ENCODE results near the gene NAV2.

NAV2 gene

DNA sequence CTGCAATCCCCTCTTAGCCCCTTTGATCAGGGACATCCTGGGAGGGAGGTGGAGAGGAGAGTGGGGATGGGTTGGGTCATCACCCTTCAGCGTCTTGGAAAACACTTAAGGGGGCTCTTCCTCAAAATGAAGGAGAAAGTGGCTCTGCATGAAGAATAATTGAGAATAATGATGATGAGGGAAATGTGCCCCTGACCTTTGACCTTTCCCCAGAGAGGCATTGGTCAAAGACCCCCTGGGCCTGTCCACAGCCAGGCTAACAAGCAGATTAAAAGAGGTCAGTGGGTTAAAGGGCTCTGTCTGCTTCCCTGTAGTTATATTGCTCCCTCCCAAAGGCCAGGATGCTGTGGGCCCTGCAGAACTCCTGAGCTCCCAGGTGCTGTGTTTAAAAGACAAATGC is 68.7 kb downstream of the NAV2 start:
- no peak for DNase-seq

DNA sequence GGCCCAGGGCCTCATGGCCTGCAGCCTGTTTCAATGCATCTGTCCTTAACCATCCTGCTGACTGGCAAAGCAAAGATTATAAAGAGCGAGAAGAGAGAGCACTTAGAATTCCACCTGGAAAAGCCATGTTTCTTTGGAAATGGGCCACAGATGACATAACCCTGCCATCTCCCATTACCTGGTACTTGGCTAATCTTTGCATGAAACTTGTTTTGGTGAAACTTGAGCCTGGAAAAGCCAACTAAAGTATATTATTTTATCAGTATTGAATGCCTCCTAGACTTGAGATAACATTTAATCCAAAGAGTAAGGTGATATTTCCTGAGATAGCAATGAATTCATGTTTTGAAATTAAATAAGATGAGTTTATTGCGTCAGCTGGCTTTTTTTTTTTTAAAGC is 72.6 kb downstream of the NAV2 start:
- DNase-seq = no peak

DNA sequence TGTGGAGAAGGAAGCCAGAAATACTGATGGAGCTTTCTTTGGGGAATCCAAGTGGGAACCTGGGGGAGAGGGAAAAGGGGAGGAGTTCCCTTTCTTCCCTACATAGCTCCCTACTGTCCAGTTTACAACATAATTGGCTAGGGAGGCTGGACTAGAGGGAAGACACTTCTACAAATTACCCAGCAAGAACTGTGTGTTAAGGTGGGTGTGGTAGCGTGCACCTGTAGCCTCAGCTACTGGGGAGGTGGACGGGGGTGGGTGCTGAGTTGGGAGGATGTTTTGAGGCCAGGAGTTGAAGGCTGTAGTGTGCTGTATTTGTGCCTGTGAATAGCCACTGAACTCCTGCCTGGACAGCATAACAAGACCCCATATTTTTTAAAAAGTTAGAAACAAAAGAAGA is 74.0 kb downstream of the NAV2 start:
- no peak for DNase-seq

DNA sequence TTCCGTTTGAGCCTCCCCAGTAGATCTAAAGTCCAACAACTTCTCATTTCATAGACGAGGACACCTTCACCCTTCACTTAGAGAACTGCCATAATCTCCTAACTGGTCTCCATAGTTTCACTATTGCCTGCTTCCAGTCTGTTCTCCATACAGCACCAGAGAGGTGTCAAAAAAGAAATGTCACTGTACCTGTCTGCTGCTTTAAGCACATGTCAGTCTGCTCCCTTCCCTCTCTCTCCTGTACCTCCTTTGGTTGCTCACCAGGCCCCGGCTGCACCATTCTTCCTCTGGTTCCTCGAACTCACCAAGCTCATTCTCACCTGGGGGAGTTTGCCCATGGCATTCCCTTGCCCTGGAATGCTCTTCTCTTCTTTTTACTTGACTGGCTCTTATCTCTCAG is 75.8 kb downstream of the NAV2 start:
- no peak for DNase-seq

DNA sequence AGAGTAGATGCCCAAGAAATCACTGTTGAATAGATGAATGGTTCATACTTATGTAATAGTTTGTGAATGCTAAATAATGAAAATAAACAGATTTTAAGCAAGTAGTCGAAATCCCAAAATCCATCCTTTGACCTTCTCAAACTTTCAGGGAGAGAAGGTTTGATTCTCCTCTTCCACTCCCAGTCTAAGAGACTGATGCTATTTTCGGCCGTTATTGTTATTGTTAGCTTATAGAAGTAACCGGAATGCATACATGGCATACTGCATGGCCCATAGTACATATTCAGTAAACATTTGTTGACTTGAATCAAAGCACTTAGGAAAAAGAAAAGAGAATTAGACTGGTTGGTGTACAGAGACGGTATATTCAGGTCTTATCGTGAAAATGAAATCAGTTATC is 76.6 kb downstream of the NAV2 start:
- DNase-seq = no peak

DNA sequence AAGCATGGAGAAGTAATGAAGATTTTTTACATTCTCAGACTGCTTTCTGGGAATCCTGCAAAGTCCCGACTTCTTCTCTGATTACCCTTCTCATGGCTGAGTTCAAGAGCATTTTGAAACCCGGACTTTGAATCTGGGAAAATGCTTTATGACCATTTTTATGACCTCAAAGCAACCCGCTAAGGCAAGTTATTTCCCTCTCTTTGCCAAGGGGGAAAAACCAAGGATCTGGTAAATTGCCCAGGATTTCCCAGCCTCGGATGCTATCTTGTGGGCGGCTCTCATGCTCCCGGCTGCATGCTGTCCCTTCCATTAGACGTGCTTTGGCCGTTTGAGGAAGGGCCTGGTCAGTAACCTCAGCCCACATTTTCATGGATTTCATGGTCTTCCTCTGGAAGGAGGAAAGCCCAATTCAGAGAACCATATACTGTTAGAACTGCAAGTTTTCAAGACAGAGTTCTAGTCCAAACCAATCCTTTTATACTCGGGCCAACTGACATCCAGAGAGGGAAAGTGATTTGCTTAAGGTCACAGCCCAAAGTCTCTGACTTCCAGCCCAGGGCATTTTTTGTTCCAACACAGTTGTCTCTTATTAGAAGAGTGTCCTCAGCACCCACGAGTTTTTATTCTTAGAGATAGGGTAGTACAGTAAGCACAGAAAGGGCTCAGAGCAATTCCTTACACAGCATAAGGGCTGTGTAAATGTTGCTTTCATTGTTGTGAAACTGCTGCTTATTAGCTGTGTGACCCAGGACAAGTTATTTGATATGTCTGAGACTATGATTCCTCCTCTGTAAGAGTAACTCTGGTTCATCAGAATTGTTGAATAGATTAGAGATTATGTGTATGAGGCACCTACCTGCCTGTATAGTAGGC is 77.4 kb downstream of the NAV2 start:
- no peak for DNase-seq

DNA sequence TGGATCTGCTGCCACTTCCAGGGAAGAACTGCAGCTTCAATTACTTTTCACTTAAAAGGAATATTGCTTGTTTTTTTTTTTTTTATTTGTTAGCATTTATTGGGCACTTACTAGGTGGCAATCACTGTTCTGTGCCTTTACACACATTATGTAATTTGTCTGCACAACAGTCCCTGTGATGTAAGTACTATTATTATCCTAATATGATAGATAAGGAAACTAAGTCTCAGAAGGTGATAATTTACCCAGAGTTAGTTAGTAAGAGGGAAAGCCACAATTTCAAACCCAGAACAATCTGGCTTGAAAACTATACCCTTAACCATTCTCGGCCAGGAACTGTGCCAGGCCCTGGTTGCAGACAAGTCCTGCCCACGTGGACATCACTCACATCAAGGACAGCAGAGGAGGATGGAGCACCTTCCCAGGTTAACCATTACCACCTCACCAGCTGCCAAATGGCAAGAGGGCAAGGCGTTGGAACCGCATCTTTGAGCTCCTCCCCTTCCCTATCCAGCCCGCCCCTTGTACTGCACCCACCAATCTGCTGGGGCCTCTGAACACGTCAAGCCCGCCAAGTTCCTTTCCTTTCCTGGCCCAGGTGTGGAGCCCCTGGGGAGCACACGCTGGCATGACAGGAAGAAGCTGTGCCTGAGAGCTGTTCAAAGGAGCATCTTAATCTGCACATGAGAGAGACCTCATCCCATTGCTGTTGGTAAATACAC is 78.4 kb downstream of the NAV2 start:
- no peak for DNase-seq

DNA sequence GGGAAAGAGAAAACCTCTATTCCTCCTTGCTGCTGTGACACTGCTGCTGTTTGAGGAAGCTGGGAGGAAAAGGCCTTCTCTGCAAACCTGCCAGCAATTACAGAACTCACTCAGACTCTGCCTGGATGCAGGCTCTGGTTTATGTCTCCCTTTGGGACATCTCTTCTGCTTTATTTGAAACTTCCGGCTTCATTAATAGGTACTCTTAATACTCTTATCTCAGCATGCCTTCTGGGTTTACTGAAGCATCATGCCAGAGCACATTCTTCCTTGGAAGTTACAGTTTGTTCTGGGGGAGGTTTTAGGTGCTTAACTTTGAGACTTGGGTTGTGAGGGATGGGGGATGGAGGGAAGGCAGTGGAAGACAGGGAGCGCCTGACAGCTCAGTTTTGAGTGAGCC is 79.9 kb downstream of the NAV2 start:
- no peak for DNase-seq

DNA sequence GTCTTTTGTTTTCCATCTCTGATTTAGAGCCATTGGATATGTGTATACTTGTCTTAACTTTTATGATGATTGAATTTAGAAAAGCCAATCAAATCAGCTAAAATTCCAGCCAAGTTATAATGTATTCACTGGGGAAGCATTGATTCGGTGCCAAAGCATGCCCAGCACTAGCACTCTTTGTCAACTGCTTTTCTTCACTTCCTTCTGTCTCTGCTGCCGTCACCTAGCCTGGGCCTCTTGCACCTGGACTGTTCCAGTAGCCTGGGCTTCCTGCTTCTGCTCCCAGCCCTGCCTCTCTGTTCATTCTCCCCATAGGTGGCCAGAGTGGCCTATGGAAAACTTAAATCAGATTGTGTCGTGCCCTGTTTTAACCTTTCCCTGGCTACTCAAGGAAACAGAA is 80.7 kb downstream of the NAV2 start:
- no peak for DNase-seq

DNA sequence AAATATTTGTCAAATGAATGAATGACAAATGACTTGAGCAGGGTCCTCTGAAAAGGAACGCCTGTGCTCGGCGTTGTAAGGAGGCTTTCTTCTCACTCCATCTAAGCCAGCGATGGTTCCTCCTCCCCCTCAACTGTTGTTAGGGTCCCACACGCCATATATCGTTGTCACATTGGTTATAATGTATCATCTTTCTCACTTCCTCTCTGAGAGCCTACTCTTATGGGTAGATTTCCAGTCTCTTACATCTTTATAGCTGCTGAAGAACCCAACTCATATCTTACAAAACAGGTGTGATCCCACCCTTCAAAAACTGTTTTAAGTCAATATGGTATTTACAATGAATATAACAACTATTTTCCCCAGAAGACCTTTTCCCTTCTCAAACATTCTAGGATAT is 81.5 kb downstream of the NAV2 start:
- no peak for DNase-seq

DNA sequence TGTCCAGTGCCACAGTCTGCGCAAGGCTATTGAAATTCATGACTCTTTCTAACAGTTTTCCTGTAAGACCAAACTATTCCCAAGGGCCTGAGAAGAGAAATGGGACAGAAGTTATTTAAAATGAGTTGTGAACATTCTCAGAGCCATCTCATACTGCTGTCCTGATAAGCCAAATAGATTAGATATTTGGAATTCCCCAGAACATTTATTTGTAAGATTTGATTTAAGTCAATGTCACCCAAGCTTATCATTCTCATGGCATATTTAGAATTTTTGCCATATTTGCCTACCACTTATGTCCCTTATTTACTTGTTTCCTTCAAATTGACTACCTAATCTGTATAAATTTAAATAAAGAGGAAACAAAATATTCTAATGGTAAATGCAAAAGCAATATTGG is 82.4 kb downstream of the NAV2 start:
- no peak for DNase-seq

DNA sequence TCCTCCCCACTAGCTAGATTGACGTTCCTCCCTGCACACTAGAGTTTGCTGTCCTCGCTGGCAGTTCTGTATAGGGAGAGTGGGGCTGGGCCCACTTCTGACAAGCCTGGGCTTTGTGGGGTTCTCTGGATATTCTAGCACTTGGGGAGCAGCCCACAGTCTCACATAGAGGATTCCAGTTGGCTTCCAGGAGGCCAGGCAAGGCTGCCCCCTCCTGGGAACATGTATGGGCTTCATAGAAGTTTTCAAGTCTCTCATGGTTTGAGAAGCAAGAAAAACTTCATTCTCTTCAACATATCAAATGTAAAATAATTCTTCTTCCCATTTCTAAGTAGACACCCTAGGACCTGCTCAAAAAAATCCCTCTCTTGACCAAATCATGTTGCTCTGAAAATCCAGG is 87.5 kb downstream of the NAV2 start:
- no peak for DNase-seq

DNA sequence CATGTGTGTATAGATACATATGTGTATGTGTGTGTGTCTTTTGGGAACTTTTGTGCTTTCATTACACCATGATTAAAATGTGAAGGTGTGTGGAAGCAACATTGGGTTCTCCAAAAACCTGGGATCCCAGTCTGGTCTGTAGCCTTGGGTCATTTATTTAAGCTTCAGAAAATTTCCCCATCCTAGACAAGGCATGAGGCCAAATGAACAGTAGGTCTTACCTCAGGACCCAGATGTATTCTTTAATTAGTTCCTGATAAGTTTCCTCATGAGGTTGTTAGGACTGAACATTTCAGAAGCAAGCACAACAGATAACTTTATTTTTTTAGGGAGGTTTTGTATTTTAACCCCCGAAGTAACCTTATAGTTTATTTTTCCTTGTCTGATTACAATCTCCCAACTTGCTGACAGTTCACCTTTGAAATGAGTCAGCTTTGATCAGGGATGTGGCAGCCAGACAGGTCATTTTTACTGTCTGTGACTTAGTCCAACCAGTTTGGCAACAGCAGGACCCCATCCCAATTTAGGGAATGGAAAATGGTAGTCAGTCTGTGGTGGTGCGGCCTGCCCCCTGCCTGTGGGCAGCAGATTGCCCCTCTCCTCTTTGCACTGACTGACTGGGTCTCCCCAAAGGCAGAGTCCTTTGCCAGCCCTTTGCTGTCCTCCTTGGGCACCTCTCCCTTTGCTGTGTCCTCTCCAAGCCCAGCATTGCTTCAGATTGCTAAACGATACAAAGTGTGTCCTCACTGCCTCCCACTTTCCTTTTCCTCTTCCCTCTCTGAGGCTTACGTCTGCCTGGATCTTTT is 88.3 kb downstream of the NAV2 start:
- DNase-seq = no peak

DNA sequence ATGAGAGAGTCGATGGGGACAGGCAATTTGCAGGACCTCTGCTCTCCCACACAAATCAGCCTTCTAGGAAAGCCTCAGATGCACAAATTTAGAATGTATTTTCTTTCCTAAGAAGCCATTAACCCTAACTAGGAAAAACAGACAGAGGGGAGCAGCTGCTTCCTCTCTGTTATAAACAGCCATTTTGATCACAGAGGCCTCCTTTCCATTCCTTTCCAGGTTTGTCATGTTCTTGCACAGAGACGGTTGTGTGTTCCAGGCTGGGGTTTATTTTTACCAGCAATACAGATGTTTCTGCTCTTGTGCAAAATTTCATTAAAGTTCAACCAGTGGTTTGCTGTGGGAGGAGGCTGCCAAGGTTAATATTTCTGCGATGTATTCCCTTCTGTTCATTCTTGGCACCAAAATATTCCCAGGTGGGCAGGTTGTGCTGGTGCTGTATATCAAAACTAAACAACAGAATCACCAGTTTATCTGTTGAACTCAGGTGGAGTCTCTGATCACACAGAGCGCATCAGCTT is 90.2 kb downstream of the NAV2 start:
- no peak for DNase-seq

DNA sequence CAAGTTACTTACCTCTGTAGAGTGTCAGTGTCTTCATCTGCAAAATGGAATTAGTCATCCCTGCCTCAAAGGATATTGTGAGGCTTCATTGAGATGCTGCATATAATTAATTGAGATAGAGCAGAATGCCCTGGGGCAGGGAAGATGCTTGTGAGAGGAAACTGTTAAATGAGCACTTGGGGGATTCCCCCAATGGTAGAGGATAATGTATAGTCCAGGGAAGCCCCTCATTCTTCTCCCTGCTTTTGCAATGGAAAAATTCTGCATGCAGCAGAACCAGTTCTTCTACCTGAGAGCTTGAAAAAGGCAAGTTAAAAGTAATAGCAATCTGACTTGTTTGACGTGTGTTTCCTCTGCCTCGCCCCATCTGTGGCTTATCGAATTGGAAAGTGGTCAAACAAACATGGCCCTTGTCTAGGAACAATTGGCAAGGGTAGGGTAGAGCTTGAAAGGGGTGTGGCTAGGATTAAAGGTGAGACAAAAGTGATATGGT is 90.9 kb downstream of the NAV2 start:
- DNase-seq = no peak

DNA sequence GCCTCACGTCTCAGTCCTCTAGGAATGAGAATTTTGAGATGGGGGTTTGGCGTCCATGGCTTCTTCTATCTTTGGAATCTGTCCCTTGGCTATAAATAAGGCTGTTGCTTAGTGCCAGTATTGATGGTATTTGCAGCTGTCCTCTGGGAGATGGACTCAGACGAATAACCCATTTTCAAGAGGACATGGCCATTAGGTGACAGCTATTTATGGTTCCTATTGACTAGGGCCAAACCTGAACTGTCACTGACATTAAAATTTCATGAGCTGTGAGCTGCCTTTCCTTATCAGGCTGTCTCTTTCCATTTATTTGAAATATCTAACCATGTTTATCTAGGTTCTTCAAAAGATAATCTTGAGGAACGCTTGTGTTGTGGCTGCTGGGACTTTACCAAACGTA is 92.7 kb downstream of the NAV2 start:
- DNase-seq = no peak

DNA sequence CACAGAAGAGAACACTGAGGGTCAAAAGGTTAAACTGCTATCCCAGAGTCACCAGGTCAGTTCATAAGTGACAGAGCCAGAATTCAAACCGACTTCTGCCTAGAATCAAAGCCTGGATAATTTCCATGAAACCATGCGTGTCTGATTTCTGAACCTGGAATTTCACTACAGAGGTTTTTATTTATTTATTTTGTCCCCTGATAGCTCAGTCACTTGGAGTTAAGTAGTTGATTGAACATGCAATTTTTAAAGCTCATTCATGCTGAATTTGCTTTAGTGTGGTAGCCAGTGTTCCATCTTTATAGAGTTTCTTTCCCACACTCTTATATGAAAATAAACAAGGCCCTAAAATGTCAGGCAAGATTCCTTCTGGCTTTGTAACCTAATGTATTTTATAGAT is 93.2 kb downstream of the NAV2 start:
- no peak for DNase-seq

DNA sequence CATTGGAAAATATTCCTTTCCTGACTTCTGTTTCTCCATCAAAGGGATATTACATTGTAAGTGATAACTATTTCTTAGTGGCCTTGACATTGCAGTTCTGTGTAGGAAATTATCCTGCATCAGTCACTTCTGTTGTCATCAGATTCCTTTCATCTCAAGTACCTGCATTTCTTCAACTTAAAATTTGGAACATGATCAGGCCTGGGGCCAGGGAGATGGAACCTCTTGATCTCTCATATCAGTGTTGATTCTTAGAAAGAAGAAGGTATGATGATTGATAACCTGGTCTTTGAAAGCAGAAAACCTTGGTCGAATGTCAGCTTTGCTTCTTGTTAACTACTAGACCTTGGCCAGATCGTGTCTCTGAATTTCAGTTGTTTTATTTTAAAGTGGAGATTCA is 93.6 kb downstream of the NAV2 start:
- no peak for DNase-seq

DNA sequence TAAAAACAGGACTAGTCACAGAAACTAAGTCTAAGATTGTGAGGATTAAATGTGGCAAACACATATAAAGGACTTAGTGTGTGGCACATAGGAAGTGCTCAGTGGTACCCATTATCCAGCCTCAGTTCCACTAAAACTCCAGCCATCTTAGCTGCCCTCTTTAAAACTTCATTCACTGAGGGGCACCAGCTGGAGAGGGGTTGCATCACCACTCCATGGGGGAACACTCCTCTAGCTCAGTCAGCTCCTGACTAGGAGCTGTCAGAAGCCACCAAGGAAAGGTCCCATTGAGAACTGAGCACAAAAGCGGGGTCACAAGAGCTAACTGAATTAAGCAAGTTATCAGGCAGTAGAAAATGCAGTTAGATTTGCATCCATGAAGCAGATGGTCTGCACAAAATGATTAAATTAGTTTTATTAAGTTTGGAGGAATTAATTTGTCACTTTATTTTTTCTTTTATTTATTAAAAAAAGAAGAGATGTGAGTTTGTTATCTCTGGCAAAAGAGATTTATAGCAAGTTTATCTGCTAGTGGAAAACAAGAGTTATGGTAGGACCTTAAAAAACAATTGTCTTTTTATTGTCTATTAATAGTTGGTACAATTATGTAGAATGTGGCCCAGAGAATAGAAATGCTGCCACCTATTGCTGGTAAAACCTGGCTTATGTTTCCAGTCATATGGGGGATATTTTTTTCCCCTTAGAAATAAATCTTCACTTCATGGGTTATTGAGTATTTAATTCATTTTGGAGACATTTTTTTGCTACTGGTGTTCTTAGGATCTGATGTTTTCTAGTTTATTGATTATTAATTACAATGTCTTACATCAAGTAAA is 95.7 kb downstream of the NAV2 start:
- DNase-seq = no peak

DNA sequence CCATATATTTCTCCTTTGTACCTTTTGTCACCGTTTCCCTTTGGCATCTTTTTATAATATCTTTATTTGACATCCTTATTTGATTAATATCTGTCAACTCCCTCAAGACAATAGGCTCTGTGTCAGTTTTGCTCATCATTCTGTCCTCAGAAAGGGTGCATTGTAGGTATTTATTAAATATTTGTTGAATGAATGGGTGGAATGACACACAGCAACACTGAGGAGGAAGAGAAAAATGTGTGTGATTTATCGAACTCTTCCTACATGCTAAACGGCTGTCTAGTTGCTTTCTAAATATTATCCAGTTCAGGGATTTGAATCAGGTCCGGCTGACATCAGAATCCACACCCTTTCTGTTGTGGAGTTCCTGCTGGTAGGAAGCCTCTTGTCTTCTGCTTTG is 98.2 kb downstream of the NAV2 start:
- no peak for DNase-seq

DNA sequence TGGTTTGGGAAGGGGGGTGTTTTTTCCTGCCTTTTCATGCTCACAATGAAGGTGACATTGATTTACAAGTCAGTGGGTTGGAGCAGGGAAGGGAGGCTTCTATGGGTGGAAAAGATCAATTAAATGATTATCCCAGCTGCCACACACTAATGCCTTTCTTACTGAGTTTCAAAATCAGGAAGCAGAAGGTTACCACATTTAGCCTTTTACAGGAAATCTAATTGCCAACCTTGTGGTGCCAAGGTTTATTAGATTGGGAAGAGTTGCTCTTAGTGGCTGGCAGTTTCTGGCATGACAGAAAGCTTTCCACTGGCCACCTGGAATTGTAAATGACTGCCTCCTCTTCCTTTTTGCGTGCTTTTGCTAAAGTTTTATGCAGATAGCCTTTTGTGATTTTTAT is 98.7 kb downstream of the NAV2 start:
- DNase-seq = no peak

DNA sequence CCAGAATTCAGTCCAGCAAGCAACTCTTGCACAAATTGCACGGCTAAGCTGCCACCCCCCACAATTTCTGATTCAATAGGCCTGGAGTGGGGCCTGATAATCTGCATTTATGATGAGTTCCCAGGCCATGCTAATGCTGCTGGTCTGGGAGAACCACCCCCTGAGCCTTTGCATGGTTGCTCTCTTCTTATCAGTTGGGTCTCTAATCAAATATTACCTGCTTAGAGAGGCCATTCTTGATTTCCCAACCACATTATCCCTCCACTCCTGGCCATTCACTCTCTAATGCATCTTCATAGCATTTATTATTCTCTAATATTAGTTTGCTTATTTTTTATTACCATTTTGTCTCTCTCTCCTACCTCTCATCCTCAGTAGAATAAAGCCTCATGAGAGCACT is 99.5 kb downstream of the NAV2 start:
- DNase-seq = no peak

Data from activated naive CD4-positive, alpha-beta T cell (primary cell).